ENCODE data around the gene NRBP1. TPM values are rescaled to one million over a fixed set of nuclear protein-coding genes. Genes with fewer than 3 reads are reported as not detected.

NRBP1 gene
- total and polyA plus RNA-seq, 2 of the 4 experiments (the other 2 are of a cell fraction): 120 to 155 TPM

- ATAC-seq (ENCODE audit: low read depth) (no peak), DNase-seq (no peak)
- CTCF ChIA-PET: no interaction called here
- no peak overlapping the region for H3K27ac ChIP-seq (ENCODE audit: insufficient read depth, low read length)
- H3K4me2 ChIP-seq (ENCODE audit: low read depth, low read length): no peak overlapping the region
- no peak overlapping the region for H2BK5ac ChIP-seq (ENCODE audit: low read depth, low read length, poor library complexity, severe bottlenecking)
- no peak overlapping the region for H3K4me3 ChIP-seq (ENCODE audit: insufficient read depth, low read depth, low read length)
- H3K36me3 ChIP-seq (ENCODE audit: control insufficient read depth, insufficient read depth, low read length): peaks cover 46% of the 10 kb centered on the region
- no peak overlapping the region for H4K91ac ChIP-seq (ENCODE audit: insufficient read depth, low read depth, low read length)
- 0 out of 2 replicates have a peak, but pooled peaks cover 7% of the 10 kb centered on the region for H3K9me1 ChIP-seq (ENCODE audit: insufficient read depth, low read length)
- no peaks in the 10 kb centered on the region for H3K79me1 ChIP-seq (ENCODE audit: low read depth in 1 of 2, low read length in 2 of 2)
- H2BK120ac ChIP-seq (ENCODE audit: low read depth, low read length): no peak overlapping the region
- no peak overlapping the region for H3K9ac ChIP-seq (ENCODE audit: low read depth, low read length)
- POLR2A ChIA-PET (ENCODE audit: unreplicated experiment): interaction anchor here (0.6 kb wide), 1 partner anchor 8 kb away, joined by 3 read pairs; no protein-coding TSS in a partner anchor
- no peak overlapping the region for H3K23ac ChIP-seq (ENCODE audit: low read depth, low read length)
- H3K56ac ChIP-seq (ENCODE audit: extremely low read depth, insufficient read depth, low read length): no peak overlapping the region
- no peak overlapping the region for H2BK15ac ChIP-seq (ENCODE audit: low read depth, low read length)
- H3K4ac ChIP-seq (ENCODE audit: low read depth, low read length): no peak overlapping the region
- H3K14ac ChIP-seq (replicated peaks; ENCODE audit: low read depth, low read length): no peak overlapping the region
- H3K18ac ChIP-seq (ENCODE audit: low read depth, low read length): no peak overlapping the region
- H2BK20ac ChIP-seq (ENCODE audit: low read depth, low read length): no peak overlapping the region
- TF ChIP-seq RFX5 (IDR thresholded peaks at IDR 0.05; ENCODE audit: low read depth, low read length) (no peak), FOS (IDR thresholded peaks at IDR 0.05; ENCODE audit: low read depth, low read length) (no peak), MXI1 (IDR thresholded peaks at IDR 0.05; ENCODE audit: borderline replicate concordance, low read depth, low read length) (no peak), SMC3 (IDR thresholded peaks at IDR 0.05; ENCODE audit: low read depth, low read length) (no peak)
- TF ChIP-seq, protein P1, sequence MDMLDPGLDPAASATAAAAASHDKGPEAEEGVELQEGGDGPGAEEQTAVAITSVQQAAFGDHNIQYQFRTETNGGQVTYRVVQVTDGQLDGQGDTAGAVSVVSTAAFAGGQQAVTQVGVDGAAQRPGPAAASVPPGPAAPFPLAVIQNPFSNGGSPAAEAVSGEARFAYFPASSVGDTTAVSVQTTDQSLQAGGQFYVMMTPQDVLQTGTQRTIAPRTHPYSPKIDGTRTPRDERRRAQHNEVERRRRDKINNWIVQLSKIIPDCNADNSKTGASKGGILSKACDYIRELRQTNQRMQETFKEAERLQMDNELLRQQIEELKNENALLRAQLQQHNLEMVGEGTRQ (IDR thresholded peaks at IDR 0.05; ENCODE audit: low read depth, low read length): no peak
- TF ChIP-seq, protein P2, sequence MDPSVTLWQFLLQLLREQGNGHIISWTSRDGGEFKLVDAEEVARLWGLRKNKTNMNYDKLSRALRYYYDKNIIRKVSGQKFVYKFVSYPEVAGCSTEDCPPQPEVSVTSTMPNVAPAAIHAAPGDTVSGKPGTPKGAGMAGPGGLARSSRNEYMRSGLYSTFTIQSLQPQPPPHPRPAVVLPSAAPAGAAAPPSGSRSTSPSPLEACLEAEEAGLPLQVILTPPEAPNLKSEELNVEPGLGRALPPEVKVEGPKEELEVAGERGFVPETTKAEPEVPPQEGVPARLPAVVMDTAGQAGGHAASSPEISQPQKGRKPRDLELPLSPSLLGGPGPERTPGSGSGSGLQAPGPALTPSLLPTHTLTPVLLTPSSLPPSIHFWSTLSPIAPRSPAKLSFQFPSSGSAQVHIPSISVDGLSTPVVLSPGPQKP (IDR thresholded peaks at IDR 0.05; ENCODE audit: borderline replicate concordance, low read depth, low read length): no peak
- no peak overlapping the region for H2AK5ac ChIP-seq (ENCODE audit: low read depth, low read length)
- dilution Hi-C loops (cut with HindIII; ENCODE audit: low sequenced_read_pairs, unreplicated experiment) (no loop called here), intact Hi-C loops (cut with micrococcal nuclease) (no loop called here), in situ Hi-C loops (cut with MboI; ENCODE audit: low sequenced_read_pairs) (no loop called here)
- no peak overlapping the region for H4K8ac ChIP-seq (ENCODE audit: low read depth in 2 of 2, low read length in 2 of 2)
- H2AFZ ChIP-seq (replicated peaks; ENCODE audit: low read length, poor library complexity): no peak overlapping the region
- no TSS peak for BruUV-seq (replicated peaks)
- no peaks in the 10 kb centered on the region for H3K9me3 ChIP-seq (ENCODE audit: control insufficient read depth, insufficient read depth, low read length)
- WGBS, 2 experiments (ENCODE audit: extremely low coverage in 2 of 2, insufficient read length in 1 of 2): no CpG with 5 or more reads among the region's 7 CpGs
- no peaks in the 10 kb centered on the region for H4K20me1 ChIP-seq (ENCODE audit: insufficient read depth, low read length)
- no peak overlapping the region for H2AK9ac ChIP-seq (replicated peaks; ENCODE audit: low read depth, low read length, poor library complexity)
- no peaks in the 10 kb centered on the region for H3K4me1 ChIP-seq (ENCODE audit: control insufficient read depth, insufficient read depth, low read length)
- H4K5ac ChIP-seq (ENCODE audit: low read depth, low read length): no peak overlapping the region
- no peaks in the 10 kb centered on the region for H3K27me3 ChIP-seq (ENCODE audit: control insufficient read depth, insufficient read depth, low read length)
These were observed 25.5 kb downstream of the NRBP1 start for GRCh38 chr2:27453968-27454367.

Data from IMR-90 (cell line).